Measurements from ENCODE around the gene AFDN. TPM values are rescaled to one million over a fixed set of nuclear protein-coding genes. Genes with fewer than 3 reads are reported as not detected.

Gene AFDN
- total and polyA plus RNA-seq, 2 experiments from 2014 or later, result 130 to 198 TPM

DNA sequence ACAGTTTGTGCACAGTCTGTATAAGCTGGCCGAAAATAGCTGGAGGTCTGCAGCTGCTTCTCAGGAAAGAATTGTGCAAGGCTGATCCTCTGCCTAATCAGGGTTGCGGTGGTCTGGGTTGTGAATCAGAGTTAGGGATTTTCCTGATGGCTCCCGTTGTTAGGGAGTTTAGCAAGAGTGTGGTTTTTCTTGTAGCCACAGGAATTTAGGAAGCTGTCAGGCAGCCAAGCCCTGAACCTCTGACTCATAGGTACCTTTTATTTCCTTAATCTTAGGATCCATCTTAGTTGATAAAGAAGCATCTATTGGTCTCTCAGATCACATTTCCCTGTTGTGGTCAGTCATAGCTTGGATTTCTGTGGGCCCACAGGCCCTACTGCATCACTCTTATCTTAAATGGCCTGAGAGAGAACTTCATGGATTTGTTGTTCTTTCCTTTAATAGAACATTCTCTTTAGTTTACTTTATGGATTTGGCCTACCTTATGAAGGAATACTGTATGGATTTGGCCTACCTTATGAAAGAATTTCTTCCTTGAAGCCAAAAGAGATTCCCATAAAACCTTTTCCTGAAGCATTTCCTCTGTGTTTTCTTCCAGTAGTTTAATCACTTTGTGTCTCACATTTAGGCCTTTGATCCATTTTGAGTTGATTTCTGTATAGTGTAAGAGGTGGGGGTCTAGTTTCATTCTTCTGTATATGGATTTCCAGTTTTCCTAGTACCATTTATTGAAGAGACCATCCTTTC lies 181.1 kb downstream of the AFDN start:
- Histone ChIP-seq H3K9me3 (ENCODE audit: low read depth) (peaks cover 11% of the 10 kb centered on the region), H3K4me1 (ENCODE audit: insufficient read depth) (no peaks in the 10 kb centered on the region), H3K4me3 (no peak overlapping the region), H3K27ac (peak overlapping the region; percentile 55), H3K27me3 (no peaks in the 10 kb centered on the region), H3K9me2 (replicated peaks; ENCODE audit: insufficient read depth) (no peaks in the 10 kb centered on the region), H2AFZ (no peak overlapping the region), H3K4me2 (no peak overlapping the region), H4K20me1 (ENCODE audit: insufficient read depth, poor library complexity, severe bottlenecking) (no peaks in the 10 kb centered on the region), H3K36me3 (replicated peaks; ENCODE audit: insufficient read depth, low read depth) (no peaks in the 10 kb centered on the region), H3K79me2 (no peaks in the 10 kb centered on the region)
- 30% methylated on average over 3 of the region's 3 CpGs for WGBS (ENCODE audit: low lambda C conversion rate, missing lambda C conversion rate)
- peak; percentile 75 for DNase-seq (ENCODE audit: low spot score)
- TF ChIP-seq EZH2 (IDR thresholded peaks at IDR 0.05; ENCODE audit: borderline replicate concordance) (no peak), EZH2phosphoT487 (IDR thresholded peaks at IDR 0.05; ENCODE audit: low read depth, severe bottlenecking, unreplicated experiment) (no peak)
- TF ChIP-seq, protein P1, sequence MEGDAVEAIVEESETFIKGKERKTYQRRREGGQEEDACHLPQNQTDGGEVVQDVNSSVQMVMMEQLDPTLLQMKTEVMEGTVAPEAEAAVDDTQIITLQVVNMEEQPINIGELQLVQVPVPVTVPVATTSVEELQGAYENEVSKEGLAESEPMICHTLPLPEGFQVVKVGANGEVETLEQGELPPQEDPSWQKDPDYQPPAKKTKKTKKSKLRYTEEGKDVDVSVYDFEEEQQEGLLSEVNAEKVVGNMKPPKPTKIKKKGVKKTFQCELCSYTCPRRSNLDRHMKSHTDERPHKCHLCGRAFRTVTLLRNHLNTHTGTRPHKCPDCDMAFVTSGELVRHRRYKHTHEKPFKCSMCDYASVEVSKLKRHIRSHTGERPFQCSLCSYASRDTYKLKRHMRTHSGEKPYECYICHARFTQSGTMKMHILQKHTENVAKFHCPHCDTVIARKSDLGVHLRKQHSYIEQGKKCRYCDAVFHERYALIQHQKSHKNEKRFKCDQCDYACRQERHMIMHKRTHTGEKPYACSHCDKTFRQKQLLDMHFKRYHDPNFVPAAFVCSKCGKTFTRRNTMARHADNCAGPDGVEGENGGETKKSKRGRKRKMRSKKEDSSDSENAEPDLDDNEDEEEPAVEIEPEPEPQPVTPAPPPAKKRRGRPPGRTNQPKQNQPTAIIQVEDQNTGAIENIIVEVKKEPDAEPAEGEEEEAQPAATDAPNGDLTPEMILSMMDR (IDR thresholded peaks at IDR 0.05; ENCODE audit: poor library complexity), result no peak

DNA sequence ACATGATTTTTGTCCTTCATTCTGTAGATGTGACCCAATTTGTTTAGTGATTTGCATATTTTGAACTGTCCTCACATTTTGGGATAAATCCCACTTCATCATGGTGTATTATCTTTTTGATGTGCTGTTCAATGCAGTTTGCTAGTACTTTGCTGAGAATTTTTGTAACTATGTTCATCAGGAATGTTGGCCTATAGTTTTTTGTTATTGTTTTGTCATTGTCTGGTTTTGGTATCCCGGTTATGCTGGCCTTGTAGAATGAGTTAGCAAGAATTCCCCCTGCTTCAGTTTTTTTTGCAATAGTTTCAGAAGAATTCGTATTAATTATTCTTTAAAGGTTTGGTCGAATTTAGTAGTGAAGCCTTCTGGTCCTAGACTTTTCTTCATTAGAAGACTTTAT lies 182.6 kb downstream of the AFDN start:
- 90% methylated on average over 3 of the region's 3 CpGs for WGBS (ENCODE audit: low lambda C conversion rate, missing lambda C conversion rate)

DNA sequence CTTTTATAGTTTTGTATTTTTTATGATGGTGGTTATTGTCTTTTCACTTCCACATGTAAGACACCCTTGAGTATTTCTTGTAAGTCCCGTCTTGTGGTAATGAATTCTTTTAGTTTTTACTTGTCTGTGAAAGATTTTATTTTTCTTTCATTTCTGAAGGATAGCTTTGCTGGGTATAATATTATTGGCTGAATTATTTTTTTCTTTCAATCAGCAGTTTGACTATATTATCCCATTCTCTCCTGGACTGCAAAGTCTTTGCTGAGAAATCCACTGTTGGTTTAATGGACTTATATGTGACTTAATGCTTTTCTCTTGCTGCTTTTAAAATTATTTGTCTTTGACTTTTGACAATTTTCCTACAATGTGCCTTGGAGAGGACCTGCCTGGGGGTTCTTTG lies 184.6 kb downstream of the AFDN start:
- Histone ChIP-seq H3K4me1 (ENCODE audit: insufficient read depth) (peaks cover 4% of the 10 kb centered on the region), H3K4me2 (no peak overlapping the region), H4K20me1 (ENCODE audit: insufficient read depth, poor library complexity, severe bottlenecking) (no peaks in the 10 kb centered on the region), H3K27me3 (no peaks in the 10 kb centered on the region), H3K9me3 (ENCODE audit: low read depth) (peaks cover 11% of the 10 kb centered on the region), H3K36me3 (replicated peaks; ENCODE audit: insufficient read depth, low read depth) (no peaks in the 10 kb centered on the region), H3K4me3 (no peak overlapping the region), H2AFZ (no peak overlapping the region), H3K79me2 (no peaks in the 10 kb centered on the region), H3K9me2 (replicated peaks; ENCODE audit: insufficient read depth) (no peaks in the 10 kb centered on the region), H3K27ac (no peak overlapping the region)
- DNase-seq (ENCODE audit: low spot score), result no peak
- WGBS (ENCODE audit: low lambda C conversion rate, missing lambda C conversion rate), result 91% methylated on average over 1 of the region's 1 CpG
- TF ChIP-seq, protein P1 (IDR thresholded peaks at IDR 0.05; ENCODE audit: poor library complexity), result no peak
- TF ChIP-seq EZH2phosphoT487 (IDR thresholded peaks at IDR 0.05; ENCODE audit: low read depth, severe bottlenecking, unreplicated experiment), result no peak
- no peak for TF ChIP-seq EZH2 (IDR thresholded peaks at IDR 0.05; ENCODE audit: borderline replicate concordance)

More for the DNA sequence above, 182.6 kb downstream of the AFDN start:
- H3K79me2 ChIP-seq, result no peaks in the 10 kb centered on the region
- no peak overlapping the region for H2AFZ ChIP-seq
- DNase-seq (ENCODE audit: low spot score), result no peak
- H3K4me2 ChIP-seq, result no peak overlapping the region
- no peak for TF ChIP-seq EZH2 (IDR thresholded peaks at IDR 0.05; ENCODE audit: borderline replicate concordance)
- TF ChIP-seq EZH2phosphoT487 (IDR thresholded peaks at IDR 0.05; ENCODE audit: low read depth, severe bottlenecking, unreplicated experiment), result no peak
- TF ChIP-seq, protein P1 (IDR thresholded peaks at IDR 0.05; ENCODE audit: poor library complexity), result no peak
- H3K36me3 ChIP-seq (replicated peaks; ENCODE audit: insufficient read depth, low read depth), result no peaks in the 10 kb centered on the region
- no peaks in the 10 kb centered on the region for H3K9me2 ChIP-seq (replicated peaks; ENCODE audit: insufficient read depth)
- no peaks in the 10 kb centered on the region for H3K27me3 ChIP-seq
- H3K4me1 ChIP-seq (ENCODE audit: insufficient read depth), result no peaks in the 10 kb centered on the region
- no peak overlapping the region for H3K4me3 ChIP-seq
- no peaks in the 10 kb centered on the region for H4K20me1 ChIP-seq (ENCODE audit: insufficient read depth, poor library complexity, severe bottlenecking)
- no peak overlapping the region for H3K27ac ChIP-seq
- peaks cover 11% of the 10 kb centered on the region for H3K9me3 ChIP-seq (ENCODE audit: low read depth)
